GM12864 (cell line): Measurements from ENCODE around the gene ITSN2.
"Not testable (repeated sequence)": the region's sequence is repeated elsewhere in the genome, so short reads cannot be mapped to it uniquely, and the experiment has no call there.

Experiments
- DNase-seq: peaks from one replicate; pipeline ENCODE4 v3.0.0-alpha.2; 2011; ENCODE audit warnings: low read depth
- H3K4me3 ChIP-seq: 2 replicates; pipeline ENCODE4 v1.5.1; 2011; ENCODE audit warnings: mild to moderate bottlenecking, low read depth, low read length, control low read depth
- CTCF ChIP-seq: IDR thresholded peaks from 2 replicates; pipeline ENCODE4 v1.5.1; 2011; ENCODE audit warnings: low read depth, mild to moderate bottlenecking, moderate library complexity, low read length, control low read depth, inconsistent platforms; ENCODE audit errors: missing control alignments

ITSN2 gene

GRCh38 chr2:24362253-24362652, 1.9 kb upstream of the ITSN2 start:
- no peak overlapping the region for H3K4me3 ChIP-seq
- TF ChIP-seq CTCF, result no peak
- no peak for DNase-seq

DNA sequence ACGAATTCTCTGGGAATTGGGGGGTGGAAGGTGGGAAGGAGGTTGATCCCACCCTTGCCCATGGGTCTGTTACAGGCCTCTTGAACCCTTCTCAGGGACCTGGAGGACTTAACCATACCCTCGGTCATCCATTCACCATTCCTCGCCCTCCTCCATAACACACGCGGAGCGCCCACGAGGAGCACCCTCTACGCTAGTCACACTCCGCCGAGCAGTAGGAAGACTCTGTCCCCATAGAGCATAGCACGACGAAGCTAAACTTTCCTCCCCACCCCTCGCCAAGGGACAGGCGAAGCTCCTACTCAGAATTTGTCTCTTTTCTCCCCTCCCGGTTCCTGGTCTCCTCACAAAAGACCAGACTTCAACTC, 611 bp upstream of the ITSN2 start:
- H3K4me3 ChIP-seq, result peak overlapping the region; percentile 98
- no peak for DNase-seq
- TF ChIP-seq CTCF, result no peak

DNA sequence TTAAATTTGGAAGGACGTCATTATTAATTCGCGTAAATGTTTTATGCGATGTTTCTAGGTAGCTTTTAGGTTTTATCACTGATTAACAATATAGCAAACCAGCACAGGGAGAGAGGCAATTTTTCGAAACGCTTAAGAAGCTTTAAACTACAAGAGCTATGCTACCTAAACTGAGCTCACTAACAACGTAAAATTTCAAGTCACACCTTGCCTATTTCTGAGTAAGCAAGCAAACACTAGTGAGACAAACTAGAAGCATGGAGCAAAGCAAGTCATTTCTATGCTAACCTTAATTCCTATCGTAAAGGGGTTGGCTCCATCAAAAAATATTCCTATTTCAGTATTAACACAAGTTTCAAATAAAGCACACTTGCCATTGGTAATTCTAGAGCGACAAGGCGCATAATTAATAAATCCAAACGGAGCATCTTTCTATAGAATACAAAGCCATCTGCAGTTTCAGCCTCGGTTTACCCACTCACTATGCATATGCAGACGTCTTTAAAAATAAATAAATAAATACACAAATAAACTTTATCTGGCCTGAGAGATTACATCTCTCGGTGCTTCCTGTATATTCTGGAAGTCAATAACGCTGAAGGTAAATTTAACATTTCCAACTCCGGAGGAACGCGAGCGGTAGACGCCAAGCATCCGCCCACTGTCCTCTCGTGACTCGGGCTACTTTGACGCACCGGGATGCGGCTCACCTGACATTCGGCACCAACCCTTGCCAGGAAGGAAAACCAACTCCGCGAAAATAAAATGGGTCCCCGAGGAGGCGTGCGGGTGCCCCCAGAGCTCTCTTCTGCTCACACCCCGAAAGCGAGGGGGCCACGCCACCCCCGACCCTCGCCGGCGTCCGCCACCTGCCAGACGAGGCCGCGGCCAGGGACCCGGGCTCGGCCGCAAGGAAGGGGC, 947 bp downstream of the ITSN2 start:
- no peak for DNase-seq
- TF ChIP-seq CTCF, result no peak

DNA sequence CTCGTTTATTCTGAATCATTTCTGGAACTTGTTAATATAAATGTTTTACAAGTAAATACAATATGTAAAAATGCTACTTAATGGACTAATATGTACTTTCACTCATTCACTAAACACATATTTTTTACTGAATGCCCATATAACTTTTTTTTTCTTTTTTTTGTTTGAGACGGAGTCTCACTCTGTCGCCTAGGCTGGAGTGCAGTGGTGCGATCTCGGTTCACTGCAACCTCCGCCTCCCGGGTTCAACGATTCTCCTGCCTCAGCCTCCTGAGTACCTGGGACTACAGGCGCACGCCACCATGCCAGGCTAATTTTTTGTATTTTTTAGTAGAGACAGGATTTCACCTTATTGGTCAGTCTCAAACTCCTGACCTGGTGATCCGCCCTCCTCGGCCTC, 2.6 kb downstream of the ITSN2 start:
- H3K4me3 ChIP-seq, result peak overlapping the region; percentile 98
- DNase-seq, result not testable (repeated sequence)

More for the DNA sequence above, 947 bp downstream of the ITSN2 start:
- peak overlapping the region; percentile 98 for H3K4me3 ChIP-seq

GRCh38 chr2:24357115-24357514, 3.2 kb downstream of the ITSN2 start:
- not testable (repeated sequence) for DNase-seq, H3K4me3 ChIP-seq

- no peak for TF ChIP-seq CTCF
- no peak overlapping the region; the same call in 1 of the 2 replicates for H3K4me3 ChIP-seq
- DNase-seq, result no peak
Observed at GRCh38 chr2:24354957-24355356, 5.4 kb downstream of the ITSN2 start.

DNA sequence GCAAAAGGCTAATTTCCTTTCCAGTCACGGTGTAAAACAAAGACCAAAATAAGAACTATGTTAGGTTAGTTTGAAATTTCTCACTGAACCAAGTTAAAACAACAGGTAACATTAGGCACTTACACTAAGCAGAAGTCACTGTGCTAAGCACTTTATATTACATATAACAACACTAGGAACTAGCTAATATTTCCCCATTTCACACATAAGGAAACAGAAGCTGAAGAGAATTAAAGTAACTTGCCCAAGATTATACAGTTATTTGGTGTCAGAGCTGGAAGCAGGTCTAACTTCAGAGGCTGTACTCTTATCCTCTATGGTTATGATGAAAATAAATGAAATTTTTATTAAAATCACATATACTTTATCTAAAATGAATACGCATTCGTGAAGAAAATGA, 5.9 kb downstream of the ITSN2 start:
- TF ChIP-seq CTCF, result no peak
- no peak overlapping the region for H3K4me3 ChIP-seq
- DNase-seq, result no peak

- no peak for TF ChIP-seq CTCF
- no peak overlapping the region for H3K4me3 ChIP-seq
- no peak for DNase-seq
Observed at GRCh38 chr2:24353973-24354372, 6.4 kb downstream of the ITSN2 start.
